GM13976 (cell line): ENCODE results near the gene MS4A4A.

Source experiments
- DNase-seq: peaks from one replicate; pipeline ENCODE4 v3.0.0; 2012; ENCODE audit warnings: low spot score
- in situ Hi-C: fragments of 300-500 bp; cut with MboI; formaldehyde crosslinking; loops from one replicate; pipeline ENCODE4 v1.12.0; 2022; ENCODE audit warnings: low sequenced_read_pairs, mixed read lengths, inconsistent platforms; ENCODE audit not compliant: unreplicated experiment
- TF ChIP-seq, protein P1 (sequence below): IDR thresholded peaks from 2 replicates; pipeline ENCODE4 v1.5.1; 2012; ENCODE audit warnings: borderline replicate concordance, mild to moderate bottlenecking; ENCODE audit not compliant: insufficient read depth; ENCODE audit errors: extremely low read depth, missing control alignments, control extremely low read depth

MS4A4A gene

DNA sequence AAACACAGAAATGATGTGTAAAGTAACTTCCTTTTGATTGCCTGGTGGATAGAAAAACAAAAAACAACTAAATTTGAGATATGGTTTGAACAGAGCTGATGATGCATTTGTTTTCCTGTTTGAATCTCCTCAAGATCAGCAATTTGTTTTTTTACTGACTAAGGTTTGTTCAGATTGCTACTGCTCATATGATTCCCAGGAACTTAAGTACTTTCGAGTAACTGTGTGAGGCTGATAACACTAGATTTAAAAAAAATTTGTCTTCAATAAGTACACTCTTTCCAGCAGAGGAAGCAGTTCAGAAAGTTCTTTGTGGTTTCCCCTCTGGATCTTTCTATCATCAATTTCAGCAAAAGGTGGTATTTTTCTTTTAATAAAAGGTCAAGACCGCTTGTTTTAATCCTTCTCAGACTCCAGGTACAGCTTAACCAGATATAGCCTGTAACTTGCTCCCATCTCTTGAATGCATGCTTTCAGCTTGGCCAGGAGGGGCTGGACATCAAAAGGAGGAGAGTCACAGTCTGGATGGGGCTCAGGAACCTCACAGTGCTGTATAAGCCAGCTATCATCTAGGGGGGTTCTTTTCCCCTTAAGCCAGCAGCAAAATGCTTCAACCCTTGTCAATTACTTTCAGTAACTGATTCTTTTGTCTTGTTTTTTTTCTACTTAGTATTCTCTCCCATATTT, 34.3 kb downstream of the MS4A4A start:
- in situ Hi-C loops: no loop called here

GRCh38 chr11:60315871-60316270, 35.4 kb downstream of the MS4A4A start:
- no peak for DNase-seq
- TF ChIP-seq, protein P1, sequence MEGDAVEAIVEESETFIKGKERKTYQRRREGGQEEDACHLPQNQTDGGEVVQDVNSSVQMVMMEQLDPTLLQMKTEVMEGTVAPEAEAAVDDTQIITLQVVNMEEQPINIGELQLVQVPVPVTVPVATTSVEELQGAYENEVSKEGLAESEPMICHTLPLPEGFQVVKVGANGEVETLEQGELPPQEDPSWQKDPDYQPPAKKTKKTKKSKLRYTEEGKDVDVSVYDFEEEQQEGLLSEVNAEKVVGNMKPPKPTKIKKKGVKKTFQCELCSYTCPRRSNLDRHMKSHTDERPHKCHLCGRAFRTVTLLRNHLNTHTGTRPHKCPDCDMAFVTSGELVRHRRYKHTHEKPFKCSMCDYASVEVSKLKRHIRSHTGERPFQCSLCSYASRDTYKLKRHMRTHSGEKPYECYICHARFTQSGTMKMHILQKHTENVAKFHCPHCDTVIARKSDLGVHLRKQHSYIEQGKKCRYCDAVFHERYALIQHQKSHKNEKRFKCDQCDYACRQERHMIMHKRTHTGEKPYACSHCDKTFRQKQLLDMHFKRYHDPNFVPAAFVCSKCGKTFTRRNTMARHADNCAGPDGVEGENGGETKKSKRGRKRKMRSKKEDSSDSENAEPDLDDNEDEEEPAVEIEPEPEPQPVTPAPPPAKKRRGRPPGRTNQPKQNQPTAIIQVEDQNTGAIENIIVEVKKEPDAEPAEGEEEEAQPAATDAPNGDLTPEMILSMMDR: no peak
- in situ Hi-C loops: no loop called here

More for the DNA sequence above, 34.3 kb downstream of the MS4A4A start:
- no peak for DNase-seq
- TF ChIP-seq, protein P1: no peak

DNA sequence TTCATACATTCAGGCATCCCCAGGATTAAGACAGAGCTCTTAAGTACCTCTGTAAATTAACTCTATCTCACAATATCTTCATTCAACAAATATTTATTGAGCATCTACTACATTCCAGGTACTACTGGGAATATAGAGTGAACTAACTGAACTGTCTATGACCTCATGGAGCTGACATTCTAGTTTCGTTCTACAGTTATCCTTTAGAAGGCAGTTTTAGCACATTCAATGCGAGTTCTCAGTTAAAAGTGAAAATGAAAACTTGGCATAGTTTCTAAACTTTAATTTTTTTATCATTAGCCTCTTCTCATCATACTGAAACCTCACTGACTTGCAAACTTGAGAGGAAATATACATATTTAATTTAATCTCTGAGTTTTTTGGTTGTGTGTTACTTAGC, 35.9 kb downstream of the MS4A4A start:
- in situ Hi-C loops: no loop called here
- TF ChIP-seq, protein P1: no peak
- DNase-seq: no peak

GRCh38 chr11:60318726-60319125, 38.3 kb downstream of the MS4A4A start:
- TF ChIP-seq, protein P1: no peak
- DNase-seq: no peak
- in situ Hi-C loops: no loop called here

DNA sequence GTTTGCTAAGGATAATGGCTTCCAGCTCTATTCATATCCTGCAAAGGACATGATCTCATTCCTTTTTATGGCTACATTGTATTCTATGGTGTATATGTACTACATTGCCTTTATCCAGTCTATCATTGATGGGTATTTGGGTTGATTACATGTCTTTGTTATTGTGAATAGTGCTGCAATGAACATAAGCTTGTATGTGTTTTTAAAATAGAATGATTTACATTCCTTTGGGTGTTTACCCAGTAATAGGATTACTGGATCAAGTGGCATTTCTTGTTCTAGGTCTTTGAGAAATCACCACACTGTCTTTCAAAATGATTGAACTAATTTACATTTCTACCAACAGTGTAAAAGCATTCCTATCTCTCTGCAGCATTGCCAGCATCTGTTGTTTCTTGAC, 40.6 kb downstream of the MS4A4A start:
- no peak for DNase-seq
- in situ Hi-C loops: no loop called here
- TF ChIP-seq, protein P1: no peak

GRCh38 chr11:60326955-60327354, 46.5 kb downstream of the MS4A4A start, which contains the start of gene MS4A6E:
Gene MS4A6E (plus strand): TSS chr11:60327255. CDS start chr11:60334896, 7,641 bp downstream.
- TF ChIP-seq, protein P1: no peak
- in situ Hi-C loops: no loop called here
- no peak for DNase-seq
